ENCODE measurements around the gene HFE. TPM values are rescaled to one million over a fixed set of nuclear protein-coding genes. Genes with fewer than 3 reads are reported as not detected.
"Not testable (repeated sequence)": the region's sequence is repeated elsewhere in the genome, so short reads cannot be mapped to it uniquely, and the experiment has no call there.

Gene HFE, protein sequence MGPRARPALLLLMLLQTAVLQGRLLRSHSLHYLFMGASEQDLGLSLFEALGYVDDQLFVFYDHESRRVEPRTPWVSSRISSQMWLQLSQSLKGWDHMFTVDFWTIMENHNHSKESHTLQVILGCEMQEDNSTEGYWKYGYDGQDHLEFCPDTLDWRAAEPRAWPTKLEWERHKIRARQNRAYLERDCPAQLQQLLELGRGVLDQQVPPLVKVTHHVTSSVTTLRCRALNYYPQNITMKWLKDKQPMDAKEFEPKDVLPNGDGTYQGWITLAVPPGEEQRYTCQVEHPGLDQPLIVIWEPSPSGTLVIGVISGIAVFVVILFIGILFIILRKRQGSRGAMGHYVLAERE
- total RNA-seq = 4.6 TPM

DNA sequence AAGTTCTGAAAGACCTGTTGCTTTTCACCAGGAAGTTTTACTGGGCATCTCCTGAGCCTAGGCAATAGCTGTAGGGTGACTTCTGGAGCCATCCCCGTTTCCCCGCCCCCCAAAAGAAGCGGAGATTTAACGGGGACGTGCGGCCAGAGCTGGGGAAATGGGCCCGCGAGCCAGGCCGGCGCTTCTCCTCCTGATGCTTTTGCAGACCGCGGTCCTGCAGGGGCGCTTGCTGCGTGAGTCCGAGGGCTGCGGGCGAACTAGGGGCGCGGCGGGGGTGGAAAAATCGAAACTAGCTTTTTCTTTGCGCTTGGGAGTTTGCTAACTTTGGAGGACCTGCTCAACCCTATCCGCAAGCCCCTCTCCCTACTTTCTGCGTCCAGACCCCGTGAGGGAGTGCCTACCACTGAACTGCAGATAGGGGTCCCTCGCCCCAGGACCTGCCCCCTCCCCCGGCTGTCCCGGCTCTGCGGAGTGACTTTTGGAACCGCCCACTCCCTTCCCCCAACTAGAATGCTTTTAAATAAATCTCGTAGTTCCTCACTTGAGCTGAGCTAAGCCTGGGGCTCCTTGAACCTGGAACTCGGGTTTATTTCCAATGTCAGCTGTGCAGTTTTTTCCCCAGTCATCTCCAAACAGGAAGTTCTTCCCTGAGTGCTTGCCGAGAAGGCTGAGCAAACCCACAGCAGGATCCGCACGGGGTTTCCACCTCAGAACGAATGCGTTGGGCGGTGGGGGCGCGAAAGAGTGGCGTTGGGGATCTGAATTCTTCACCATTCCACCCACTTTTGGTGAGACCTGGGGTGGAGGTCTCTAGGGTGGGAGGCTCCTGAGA, at the start of gene HFE:
TSS of gene HFE (plus strand) at position 146 of the 832 bp plus-strand sequence. CDS start at position 158, 12 bp downstream.
- peak; percentile 56 for DNase-seq

DNA sequence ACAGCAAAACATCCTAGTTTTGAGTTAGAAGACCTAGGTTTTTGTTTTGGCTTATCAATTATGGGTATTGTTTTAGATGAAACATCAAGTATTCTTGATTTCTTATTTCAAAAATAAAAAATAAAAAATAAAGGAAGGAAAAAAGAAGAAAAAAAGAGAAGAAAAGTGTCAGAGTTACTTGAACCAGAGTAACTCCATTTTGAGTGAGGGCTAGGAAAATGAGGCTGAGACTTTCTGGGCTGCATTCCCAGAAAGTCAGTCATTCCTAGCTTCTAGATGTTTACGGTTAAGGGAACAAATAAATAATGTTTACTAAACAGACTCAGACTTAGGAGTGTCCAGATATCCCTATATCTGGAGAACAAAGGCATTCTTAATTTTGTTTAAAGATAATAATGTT, 45.3 kb upstream of the HFE start:
- DNase-seq = no peak

DNA sequence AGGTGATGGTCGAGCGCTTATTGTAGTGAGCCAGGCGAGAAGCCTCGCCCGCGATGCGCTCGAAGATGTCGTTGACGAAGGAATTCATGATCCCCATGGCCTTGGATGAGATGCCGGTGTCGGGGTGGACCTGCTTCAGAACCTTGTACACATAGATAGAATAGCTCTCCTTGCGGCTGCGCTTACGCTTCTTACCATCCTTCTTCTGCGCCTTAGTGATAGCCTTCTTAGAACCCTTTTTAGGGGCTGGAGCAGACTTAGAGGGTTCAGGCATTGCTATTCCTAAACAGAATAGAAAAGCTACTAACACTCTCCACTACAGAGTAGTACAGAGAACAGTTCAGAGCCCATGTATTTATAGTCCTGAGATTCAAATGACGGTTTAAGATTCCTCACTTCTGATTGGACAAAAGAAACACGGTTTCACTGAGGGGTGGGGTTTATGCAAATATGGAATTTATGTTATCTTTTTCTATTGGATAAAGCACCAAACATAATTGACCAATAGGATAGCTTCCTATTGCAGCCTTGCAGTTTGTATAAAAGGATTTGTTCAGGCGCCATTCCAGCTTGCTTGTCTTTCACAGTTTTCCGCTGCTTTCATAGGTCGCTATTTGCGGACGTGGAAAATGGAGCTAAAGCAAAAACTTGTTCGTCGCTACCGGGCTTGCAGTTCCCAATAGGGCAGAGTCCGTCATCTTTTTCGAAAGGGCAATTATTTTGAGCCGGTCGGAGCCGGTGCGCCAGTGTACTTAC, 43.7 kb upstream of the HFE start:
- DNase-seq = peak; percentile 99

DNA sequence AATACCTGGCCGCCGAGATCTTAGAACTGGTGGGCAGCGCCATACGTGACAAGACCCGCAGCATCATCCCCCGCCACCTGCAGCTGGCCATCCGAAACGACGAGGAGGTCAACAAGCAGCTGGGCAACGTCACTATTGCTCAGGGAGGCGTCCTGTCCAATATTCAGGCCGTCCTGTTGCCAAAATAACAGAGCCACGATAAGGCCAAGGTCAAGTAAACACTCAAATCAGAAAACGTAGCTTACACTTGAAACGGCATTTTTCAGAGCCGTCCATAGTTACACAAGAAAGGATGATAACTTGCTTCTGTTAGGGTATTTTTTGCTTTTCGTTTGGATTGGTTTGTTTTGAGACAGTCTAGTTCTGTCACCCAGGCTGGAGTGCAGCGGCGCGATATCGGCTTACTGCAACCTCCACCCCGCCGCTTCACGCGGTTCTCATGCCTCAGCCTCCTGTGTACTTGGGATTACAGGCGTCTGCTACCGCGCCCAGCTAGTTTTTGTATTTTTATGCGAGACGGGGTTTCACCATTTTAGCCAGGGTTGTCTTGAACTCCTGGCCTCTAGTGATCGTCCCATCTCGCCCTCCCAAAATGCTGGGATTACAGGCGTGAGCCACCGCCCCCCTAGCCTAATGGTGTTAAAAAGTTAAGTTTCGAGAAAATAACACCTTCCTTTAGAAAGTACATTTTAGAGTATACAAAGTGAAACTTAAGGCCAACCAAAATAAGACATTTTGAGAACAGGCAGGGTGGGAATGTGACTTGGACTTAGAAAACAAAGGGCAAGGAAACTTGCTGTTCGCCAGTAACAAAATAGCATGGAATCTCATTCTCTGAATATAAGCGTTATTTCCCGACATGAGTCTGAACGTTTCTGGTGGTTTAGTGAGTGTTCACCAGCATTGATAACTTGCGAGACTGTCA, 42.8 kb upstream of the HFE start:
- DNase-seq = no peak

DNA sequence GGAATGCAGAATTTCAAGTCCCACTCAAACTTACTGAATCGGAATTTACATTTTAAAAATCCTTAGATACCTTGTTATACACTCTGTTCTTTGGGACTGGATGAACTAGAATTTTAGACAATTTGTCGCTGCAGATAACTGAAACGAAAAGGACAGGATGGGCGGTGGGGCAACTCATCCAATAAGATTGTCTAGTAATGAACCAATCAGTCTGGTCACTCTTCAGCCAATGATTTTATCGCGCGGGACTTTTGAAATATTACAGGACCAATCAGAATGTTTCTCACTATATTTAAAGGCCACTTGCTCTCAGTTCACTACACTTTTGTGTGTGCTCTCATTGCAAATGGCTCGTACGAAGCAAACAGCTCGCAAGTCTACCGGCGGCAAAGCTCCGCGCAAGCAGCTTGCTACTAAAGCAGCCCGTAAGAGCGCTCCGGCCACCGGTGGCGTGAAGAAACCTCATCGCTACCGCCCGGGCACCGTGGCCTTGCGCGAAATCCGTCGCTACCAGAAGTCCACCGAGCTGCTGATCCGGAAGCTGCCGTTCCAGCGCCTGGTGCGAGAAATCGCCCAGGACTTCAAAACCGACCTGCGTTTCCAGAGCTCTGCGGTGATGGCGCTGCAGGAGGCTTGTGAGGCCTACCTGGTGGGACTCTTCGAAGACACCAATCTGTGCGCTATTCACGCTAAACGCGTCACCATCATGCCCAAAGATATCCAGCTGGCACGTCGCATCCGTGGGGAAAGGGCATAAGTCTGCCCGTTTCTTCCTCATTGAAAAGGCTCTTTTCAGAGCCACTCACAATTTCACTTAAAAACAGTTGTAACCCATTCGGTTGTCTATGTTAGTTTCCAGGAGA, 41.9 kb upstream of the HFE start:
- DNase-seq = peak; percentile 98

DNA sequence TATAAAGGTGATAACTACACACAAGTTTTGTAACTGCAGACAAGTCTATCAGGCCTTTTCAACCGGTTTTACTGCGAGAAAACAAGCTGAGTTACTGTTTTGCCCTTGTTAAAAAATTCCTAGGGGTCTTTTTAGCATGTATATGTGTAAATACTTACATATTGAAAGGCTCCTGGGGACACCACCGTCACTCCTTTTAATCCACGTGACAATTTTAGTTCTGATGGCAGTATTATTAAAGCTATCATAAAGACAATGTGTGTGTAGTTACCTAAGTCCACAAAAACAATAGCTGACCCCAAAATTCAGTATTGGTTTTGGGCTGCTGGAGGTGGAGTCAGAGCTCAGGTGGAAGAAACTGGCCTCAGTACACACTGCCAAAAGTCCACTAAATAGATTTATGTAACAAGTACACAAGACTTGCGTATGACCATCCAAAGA, 41.3 kb upstream of the HFE start:
- no peak for DNase-seq

DNA sequence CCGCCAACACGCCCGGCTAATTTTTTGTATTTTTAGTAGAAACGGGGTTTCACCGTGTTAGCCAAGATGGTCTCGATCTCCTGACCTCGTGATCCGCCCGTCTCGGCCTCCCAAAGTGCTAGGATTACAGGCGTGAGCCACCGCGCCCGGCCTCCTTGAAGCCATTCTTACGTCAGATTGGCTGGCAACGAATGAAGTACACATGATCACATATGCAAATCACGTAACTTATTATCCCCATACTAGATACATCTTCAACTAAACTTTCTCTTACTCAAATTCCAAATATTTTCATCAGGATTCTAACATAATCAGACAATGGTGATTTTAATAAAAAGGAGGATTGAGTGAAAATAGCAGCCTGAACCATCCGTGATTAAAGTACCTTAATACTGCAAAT, 39.9 kb upstream of the HFE start:
- DNase-seq = not testable (repeated sequence)

DNA sequence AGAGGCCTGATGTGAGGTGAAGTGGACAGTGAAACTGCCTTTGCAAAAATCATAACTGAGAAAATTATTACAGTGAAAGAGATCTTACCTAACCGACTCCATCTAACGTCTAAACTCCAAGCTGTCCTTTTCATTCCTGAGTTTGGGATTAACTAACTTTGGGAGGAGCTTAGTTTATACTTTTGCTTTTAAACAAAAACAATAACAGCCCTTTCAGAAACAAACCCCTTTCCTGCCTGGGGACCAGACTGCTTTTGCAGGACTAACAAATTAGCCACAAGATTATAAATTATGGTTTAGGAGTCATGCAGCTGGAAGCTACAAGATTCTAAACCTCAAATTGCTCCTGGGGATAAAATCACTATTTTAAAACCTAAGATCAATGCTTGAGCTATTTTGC, 38.6 kb upstream of the HFE start:
- no peak for DNase-seq

DNA sequence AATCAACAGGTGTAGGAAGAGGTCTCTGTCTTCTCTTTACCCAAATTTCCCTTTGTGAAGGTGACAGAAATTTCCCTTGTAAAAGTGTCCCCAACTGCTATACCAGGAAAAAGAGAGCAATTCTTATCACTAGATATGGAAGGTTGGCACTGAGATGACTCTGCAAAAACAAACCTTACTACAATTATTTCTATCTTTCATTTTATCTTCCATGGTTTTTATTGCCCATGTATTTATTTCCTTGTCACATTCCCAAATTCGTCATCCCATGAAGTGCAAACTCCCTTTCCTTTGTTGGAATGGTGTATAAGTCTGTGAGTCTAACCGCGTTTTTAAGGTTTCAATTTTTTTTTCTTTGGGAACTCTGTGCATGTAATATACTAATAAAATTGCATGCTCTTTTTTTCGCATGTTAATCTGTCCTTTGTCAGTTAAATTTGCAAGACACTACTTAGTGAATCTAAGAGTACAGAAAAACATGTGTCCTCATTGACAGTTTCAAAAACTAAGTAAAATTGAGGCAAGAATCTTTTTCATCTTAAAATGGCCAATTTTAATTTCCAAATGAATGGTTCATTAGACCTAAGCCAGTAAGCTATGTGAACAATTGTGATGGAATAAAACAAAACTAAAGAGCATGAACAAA, 35.4 kb upstream of the HFE start:
- DNase-seq = no peak

DNA sequence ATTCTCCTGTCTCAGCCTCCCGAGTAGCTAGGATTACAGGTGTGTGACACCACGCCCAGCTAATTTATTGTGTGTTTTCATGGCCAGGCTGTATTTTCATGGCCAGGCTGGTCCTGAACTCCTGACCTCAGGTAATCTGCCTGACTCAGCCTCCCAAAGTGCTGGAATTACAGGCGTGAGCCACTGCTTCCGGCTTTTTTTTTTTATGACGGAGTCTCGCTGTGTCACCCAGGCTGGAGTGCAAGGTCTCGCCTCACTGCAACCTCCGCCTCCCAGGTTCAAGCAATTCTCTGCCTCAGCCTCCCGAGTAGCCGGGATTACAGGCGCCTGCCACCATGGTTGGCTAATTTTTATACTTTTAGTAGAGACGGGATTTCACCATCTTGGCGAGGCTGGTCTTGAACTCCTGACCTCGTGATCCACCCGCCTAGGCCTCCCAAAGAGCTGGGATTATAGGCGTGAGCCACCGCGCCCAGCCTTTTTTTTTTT, 34.4 kb upstream of the HFE start:
- not testable (repeated sequence) for DNase-seq

DNA sequence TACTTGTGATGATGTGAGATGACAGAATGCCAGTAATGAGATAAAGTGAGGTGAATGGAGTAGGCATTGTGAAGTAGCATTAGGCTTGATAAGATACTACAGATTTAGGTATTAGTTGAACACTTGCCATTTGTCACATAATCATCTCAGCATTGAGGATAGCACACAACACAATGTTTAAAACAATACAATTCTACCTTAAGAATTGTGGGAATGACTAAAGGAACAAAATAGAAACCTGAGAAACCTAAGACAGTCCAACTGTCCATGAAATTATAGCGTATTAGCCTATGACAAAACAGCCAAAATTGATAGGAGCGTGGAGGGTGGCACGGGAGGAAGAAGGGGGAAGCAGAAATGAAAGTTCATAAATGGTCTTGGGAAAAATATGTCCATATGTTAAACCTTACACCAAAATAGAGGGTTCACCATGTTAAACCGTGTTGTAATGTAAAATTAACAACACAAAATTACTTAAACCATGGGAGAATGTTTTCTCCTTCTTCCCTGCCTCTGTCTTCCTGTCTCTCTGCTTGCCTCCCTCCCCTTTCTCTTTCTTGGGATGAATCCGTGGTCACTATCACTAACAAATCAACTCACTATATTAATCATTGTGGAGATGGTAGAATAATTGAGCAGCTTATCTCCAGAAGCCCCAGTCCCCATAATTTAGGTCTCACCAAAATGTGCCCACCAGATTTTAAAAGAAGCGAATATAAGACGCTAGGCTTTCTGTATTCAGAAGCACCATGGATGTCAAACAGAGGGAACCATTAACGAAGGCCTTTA, 33.0 kb upstream of the HFE start:
- no peak for DNase-seq

DNA sequence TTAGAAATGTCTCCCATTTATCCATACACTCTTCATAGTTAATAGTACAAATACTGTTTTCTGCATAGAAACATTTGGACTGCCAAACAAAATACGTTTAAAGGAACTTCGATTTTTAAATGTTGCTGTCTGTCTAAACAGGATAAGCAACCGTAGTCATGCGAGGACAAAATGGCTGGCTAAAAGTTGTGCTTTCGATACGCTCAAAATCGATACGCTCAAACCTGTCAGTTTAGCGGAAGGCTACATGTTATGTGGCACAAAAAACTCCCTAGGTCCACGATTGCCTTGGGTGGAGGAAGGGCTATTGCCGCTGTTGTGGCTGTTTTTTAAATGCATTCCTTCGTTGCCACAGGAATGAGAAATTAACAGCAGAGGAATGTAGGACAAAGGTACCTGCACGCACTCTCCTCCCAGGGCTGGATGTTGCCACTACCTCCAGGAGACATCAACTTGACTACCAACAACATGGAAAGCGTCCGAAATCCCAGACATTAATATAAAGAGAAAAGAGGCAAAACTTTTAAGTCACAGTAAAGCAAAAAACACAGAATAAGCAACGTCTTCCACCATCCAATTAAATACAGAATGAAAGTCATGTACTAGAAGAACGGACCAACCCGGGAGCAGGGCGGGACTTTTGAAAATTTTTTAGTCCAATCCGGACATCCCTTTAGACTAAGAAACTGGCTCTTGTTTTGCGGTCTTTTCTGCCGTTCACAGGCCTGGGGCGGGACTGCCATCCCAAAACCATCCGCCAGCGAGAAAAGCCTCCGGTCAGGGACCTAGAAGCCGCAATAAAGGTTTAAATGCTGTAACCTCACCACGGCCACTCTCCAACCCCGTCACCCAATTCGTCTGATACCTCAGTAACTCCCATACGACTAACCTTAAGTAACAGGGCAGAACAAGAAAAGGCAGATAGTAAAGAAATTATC, 32.2 kb upstream of the HFE start:
- DNase-seq = peak; percentile 95

DNA sequence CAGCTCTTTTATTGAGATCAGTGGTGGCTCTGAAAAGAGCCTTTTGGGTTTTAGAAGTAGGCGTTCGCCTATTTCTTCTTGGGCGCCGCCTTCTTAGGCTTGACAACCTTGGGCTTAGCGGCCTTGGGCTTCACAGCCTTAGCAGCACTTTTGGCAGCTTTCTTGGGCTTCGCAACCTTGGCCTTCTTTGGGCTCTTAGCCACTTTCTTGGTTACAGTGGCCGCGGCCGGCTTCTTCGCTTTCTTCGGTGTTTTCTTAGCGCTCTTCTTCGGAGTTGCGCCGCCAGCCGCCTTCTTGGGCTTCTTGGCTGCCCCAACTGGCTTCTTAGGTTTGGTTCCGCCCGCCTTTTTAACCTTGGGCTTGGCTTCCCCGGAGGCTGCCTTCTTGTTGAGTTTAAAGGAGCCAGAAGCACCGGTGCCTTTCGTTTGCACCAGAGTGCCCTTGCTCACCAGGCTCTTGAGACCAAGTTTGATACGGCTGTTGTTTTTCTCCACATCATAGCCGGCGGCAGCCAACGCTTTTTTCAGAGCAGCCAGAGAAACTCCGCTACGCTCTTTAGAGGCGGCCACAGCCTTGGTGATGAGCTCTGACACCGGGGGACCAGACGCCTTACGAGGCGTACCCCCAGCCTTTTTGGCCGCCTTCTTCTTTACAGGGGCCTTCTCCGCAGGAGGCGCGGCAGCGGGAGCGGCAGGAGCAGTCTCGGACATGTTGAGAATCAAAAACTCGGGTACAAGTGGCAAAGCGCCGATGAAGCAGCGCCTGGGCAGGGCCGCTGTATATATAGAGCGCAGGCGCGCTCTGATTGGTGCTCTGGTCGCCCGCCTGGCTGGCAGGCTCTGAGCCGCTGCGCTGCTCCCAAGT, 31.3 kb upstream of the HFE start:
- peak; percentile 88 for DNase-seq

DNA sequence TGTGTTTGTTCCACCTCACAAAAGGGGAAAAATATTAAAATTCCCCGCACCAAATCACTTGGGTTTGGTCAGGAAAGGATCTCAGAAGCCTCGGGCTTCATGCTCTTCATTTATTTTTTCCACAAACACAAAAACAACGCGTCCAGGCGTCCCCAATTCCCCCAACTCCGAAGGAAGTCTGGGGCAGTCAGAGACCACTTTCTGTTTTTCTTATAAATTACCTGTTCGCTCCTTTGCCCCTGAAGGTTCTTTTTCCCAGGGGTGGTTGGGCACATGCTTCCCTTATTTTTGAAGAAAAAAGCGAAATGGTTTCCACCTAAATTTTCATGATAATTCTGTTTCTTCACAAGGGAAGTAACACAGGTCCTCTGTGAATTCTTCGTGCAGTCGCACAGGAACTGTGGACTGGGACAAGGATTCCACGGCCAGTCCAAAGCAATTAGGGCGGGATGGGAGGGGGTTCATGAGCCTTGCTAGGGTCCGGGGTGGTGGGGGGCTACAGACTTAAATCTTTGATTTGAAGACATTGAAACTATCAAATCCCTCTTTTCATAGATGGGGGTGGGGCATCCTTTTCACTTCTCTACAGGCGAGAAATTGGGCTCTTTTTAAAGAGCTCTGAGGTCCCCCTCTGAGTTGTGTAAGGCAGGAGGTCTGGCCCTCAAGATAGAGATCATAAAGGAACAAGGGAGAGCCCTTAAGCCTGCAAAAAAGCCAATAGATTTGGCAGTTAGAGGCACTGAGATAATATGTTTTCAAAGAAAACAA, 30.5 kb upstream of the HFE start:
- no peak for DNase-seq

DNA sequence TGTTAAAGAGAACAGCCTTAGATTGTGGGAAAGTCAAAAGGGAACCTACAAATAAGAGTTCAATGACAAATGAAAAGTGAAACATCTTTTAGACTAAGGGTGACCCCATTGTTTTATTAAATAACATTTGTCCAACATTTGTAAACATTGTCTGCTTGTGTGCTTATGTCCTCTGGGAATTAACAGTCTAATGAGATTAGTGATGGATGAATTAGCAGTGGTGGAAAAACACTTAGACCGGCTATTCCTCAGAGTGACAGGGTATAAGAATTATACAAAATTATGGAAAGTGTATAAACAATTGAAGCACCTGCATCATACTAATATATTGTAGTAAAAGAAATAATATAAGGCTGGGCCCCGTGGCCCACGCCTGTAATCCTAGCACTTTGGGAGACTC, 29.3 kb upstream of the HFE start:
- no peak for DNase-seq

DNA sequence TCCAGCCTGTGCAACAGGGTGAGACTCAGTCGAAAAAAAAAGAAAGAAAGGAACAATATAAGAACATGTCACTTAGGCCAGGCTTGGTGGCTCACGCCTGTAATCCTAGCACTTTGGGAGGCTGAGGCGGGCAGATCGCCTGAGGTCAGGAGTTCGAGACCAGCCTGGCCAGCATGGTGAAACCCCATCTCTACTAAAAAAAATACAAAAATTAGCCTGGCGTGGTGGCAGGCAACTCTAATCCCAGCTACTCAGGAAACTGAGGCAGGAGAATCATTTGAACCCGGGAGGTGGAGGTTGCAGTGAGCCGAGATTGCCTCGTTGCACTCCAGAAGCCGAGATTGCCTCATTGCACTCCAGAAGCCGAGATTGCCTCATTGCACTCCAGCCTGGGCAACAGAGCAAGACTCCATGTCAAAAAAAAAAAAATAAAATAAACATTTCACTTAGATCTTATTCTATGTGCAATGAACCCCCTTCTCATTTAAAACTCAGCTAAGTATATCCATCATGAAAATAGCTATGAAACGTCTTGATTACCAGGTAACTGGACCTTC, 28.7 kb upstream of the HFE start:
- DNase-seq = not testable (repeated sequence)
